HepG2 (cell line): ENCODE data around the gene VEGFB. TPM values are rescaled to one million over a fixed set of nuclear protein-coding genes. Genes with fewer than 3 reads are reported as not detected.

ENCODE experiments used
- AFF4 ChIP-seq: sonication (generic); formaldehyde crosslinking; IDR thresholded peaks from 2 replicates; pipeline ENCODE4 v1.4.0; 2020; ENCODE audit warnings: missing genetic modification reagents
- AKAP8 ChIP-seq: sonication (generic); formaldehyde crosslinking; IDR thresholded peaks from 2 replicates; pipeline ENCODE4 v1.5.1; 2020; ENCODE audit warnings: mild to moderate bottlenecking, missing genetic modification reagents
- CBFB ChIP-seq: sonication (generic); formaldehyde crosslinking; IDR thresholded peaks from 2 replicates; pipeline ENCODE4 v1.4.0; 2020; ENCODE audit warnings: missing genetic modification reagents
- CEBPZ ChIP-seq: IDR thresholded peaks from 2 replicates; pipeline ENCODE4 v1.6.1; 2012; ENCODE audit warnings: low read length, improper control_type of control experiment
- CREBL2 ChIP-seq: sonication (generic); formaldehyde crosslinking; IDR thresholded peaks from 2 replicates; pipeline ENCODE4 v1.8.1; 2023; ENCODE audit warnings: missing genetic modification reagents, mild to moderate bottlenecking, borderline replicate concordance
- FOXO1 ChIP-seq: sonication (generic); formaldehyde crosslinking; IDR thresholded peaks from 2 replicates; pipeline ENCODE4 v1.4.0; 2020; ENCODE audit warnings: missing genetic modification reagents
- KMT2B ChIP-seq: IDR thresholded peaks from 2 replicates; pipeline ENCODE4 v1.6.1; 2016; ENCODE audit warnings: missing genetic modification reagents, missing compliant biosample characterization
- NCOA2 ChIP-seq: sonication (generic); formaldehyde crosslinking; IDR thresholded peaks from 2 replicates; pipeline ENCODE4 v1.8.0; 2022; ENCODE audit warnings: inconsistent platforms
- NFE2L2 ChIP-seq: fragments of 150-350 bp; IDR thresholded peaks from 2 replicates; pipeline ENCODE4 v1.6.1; 2014; ENCODE audit warnings: low read length
- PAX8 ChIP-seq: sonication (generic); formaldehyde crosslinking; IDR thresholded peaks from 2 replicates; pipeline ENCODE4 v1.8.0; 2022; ENCODE audit warnings: mild to moderate bottlenecking, missing genetic modification reagents, borderline replicate concordance
- PRMT3 ChIP-seq: sonication (generic); formaldehyde crosslinking; IDR thresholded peaks from 2 replicates; pipeline ENCODE4 v1.8.1; 2022; ENCODE audit warnings: low read depth, mild to moderate bottlenecking, moderate library complexity, missing genetic modification reagents, borderline replicate concordance
- RELA ChIP-seq: sonication (generic); formaldehyde crosslinking; IDR thresholded peaks from 2 replicates; pipeline ENCODE4 v1.4.0; 2020; ENCODE audit warnings: missing genetic modification reagents
- ZBTB42 ChIP-seq: sonication (generic); formaldehyde crosslinking; IDR thresholded peaks from 2 replicates; pipeline ENCODE4 v1.5.0; 2020; ENCODE audit warnings: mild to moderate bottlenecking, missing genetic modification reagents
- ZNF280B ChIP-seq: sonication (generic); formaldehyde crosslinking; IDR thresholded peaks from 2 replicates; pipeline ENCODE4 v1.5.0; 2020; ENCODE audit warnings: missing genetic modification reagents, mild to moderate bottlenecking, borderline replicate concordance
- ZNF800 ChIP-seq: sonication (generic); formaldehyde crosslinking; IDR thresholded peaks from 2 replicates; pipeline ENCODE4 v1.4.0; 2020; ENCODE audit warnings: missing genetic modification reagents
- ZNF891 ChIP-seq: sonication (generic); formaldehyde crosslinking; IDR thresholded peaks from 2 replicates; pipeline ENCODE4 v1.5.0; 2020; ENCODE audit warnings: mild to moderate bottlenecking, missing genetic modification reagents
- ZSCAN29 ChIP-seq: sonication (generic); formaldehyde crosslinking; conservative IDR thresholded peaks from 2 replicates; pipeline ENCODE4 v1.4.0; 2020; ENCODE audit warnings: mild to moderate bottlenecking, missing genetic modification reagents
- polyA plus RNA-seq, 8 experiments: library from polyadenylated mRNA; depleted of rRNA in 3 of 8; stranded (reverse) in 7 of 8; unstranded in 1 of 8; fragments of >200 nt; fragmentation: Illumina TruSeq in 4 of 8; extraction: Trizol in 4 of 8; gene quantifications; 2 replicates each; pipeline versions ENCODE4 v1.2.1 to v1.2.3, GENCODE V29; 2011 to 2016; ENCODE audit warnings: low read depth in 4 of 8, missing spikeins in 1 of 8, mixed read lengths in 1 of 8; ENCODE audit not compliant: insufficient read depth in 1 of 8
- total RNA-seq, 5 experiments: library from RNA; depleted of rRNA; stranded (reverse); fragments of >200 nt; fragmentation: Illumina TruSeq; extraction: Trizol; gene quantifications; 2 replicates each; pipeline ENCODE4 v1.2.3, GENCODE V29; 2016; ENCODE audit warnings: low read depth in 1 of 5

The VEGFB gene
- total and polyA plus RNA-seq, 2 of the 13 experiments (the other 11 are each of a cell fraction or from before 2014, with no cell fraction given): 9.0 to 11.3 TPM

GRCh38 chr11:64185693-64186491, 48.5 kb upstream of the VEGFB start, which contains the start of gene STIP1 (continued):
- TF ChIP-seq CBFB (CRISPR knock-in tag): peak; percentile 65; the same call in 1 of the 2 replicates
- TF ChIP-seq ZNF891 (CRISPR knock-in tag): no peak
- no peak for TF ChIP-seq ZNF280B (CRISPR knock-in tag)
- TF ChIP-seq AKAP8: no peak
- TF ChIP-seq FOXO1 (CRISPR knock-in tag): no peak; the same call in 1 of the 2 replicates
- no peak for TF ChIP-seq ZSCAN29
- peak; percentile 56; the same call in 1 of the 2 replicates for TF ChIP-seq NCOA2 (CRISPR knock-in tag)
- no peak for TF ChIP-seq PRMT3 (CRISPR knock-in tag)
- no peak for TF ChIP-seq KMT2B (CRISPR knock-in tag)
- TF ChIP-seq CREBL2 (CRISPR knock-in tag): no peak
- TF ChIP-seq RELA (CRISPR knock-in tag): peak; percentile 37; the same call in 1 of the 2 replicates
- TF ChIP-seq PAX8 (CRISPR knock-in tag): no peak
- TF ChIP-seq ZBTB42 (CRISPR knock-in tag): no peak
- no peak for TF ChIP-seq AFF4 (CRISPR knock-in tag)
- no peak; the same call in 1 of the 2 replicates for TF ChIP-seq NFE2L2
- no peak for TF ChIP-seq ZNF800 (CRISPR knock-in tag)
- peak; percentile 94 for TF ChIP-seq CEBPZ
